B cell (primary cell): ENCODE measurements around the gene WWC1. TPM values are rescaled to one million over a fixed set of nuclear protein-coding genes. Genes with fewer than 3 reads are reported as not detected.

Experiments
- ATAC-seq: fragments of 200-7000 bp; cut with Tn5 transposase; one replicate; pipeline ENCODE4 v1.10.0; 2021; ENCODE audit warnings: low read depth, mild to moderate bottlenecking, moderate number of reproducible peaks, moderate library complexity
- CTCF ChIA-PET: fragments of 350-600 bp; sonication (Branson Sonifier 250); formaldehyde crosslinking; loops from one replicate; lab custom pipeline; 2021; ENCODE audit warnings: antibody characterized with exemption, inconsistent platforms; lab: Charles Lee
- POLR2A ChIA-PET: fragments of 350-600 bp; sonication (Branson Sonifier 250); formaldehyde crosslinking; loops from one replicate; lab custom pipeline; 2021; ENCODE audit warnings: antibody characterized with exemption; lab: Charles Lee
- DNase-seq: peaks from one replicate; pipeline ENCODE4 v3.0.0; 2013
- H2AFZ ChIP-seq: 2 replicates; pipeline ENCODE4 v1.6.1; 2012; ENCODE audit warnings: mild to moderate bottlenecking, low read depth, low read length; ENCODE audit not compliant: insufficient read depth, poor library complexity, severe bottlenecking
- H3K27ac ChIP-seq, 2 donors: 1 replicate in 1 of 2; 2 replicates in 1 of 2; pipeline ENCODE4 v1.5.1; 2012 to 2013; ENCODE audit warnings: low read length in 2 of 2, mild to moderate bottlenecking in 2 of 2, moderate library complexity in 1 of 2
- H3K27me3 ChIP-seq, 4 experiments: fragments of 200-600 bp in 1 of 4; sonication (generic) in 1 of 4; replicated peaks in 1 of 4; 1 replicate in 2 of 4; 2 replicates in 2 of 4; pipeline versions ENCODE4 v1.6.1 to v1.7.0; 2013 to 2016; ENCODE audit warnings: low read length in 3 of 4, mild to moderate bottlenecking in 2 of 4, mixed read lengths in 1 of 4, moderate library complexity in 1 of 4; ENCODE audit not compliant: insufficient read depth in 4 of 4, control insufficient read depth in 3 of 4; ENCODE audit errors: control extremely low read depth in 1 of 4
- H3K36me3 ChIP-seq, 2 experiments: replicated peaks in 1 of 2; 1 replicate in 1 of 2; 2 replicates in 1 of 2; pipeline versions ENCODE4 v1.6.1 to v1.7.1; 2013; ENCODE audit warnings: low read length in 1 of 2; ENCODE audit not compliant: insufficient read depth in 2 of 2, control insufficient read depth in 1 of 2; ENCODE audit errors: control extremely low read depth in 1 of 2, extremely low read depth in 1 of 2
- H3K4me1 ChIP-seq, 2 donors: fragments of 200-600 bp in 1 of 2; sonication (generic) in 1 of 2; 1 replicate in 1 of 2; 2 replicates in 1 of 2; pipeline versions ENCODE4 v1.5.1 to v1.6.1; 2013 to 2017; ENCODE audit warnings: low read length in 2 of 2; ENCODE audit not compliant: control insufficient read depth in 2 of 2, insufficient read depth in 2 of 2
- H3K4me2 ChIP-seq: replicated peaks from 2 replicates; pipeline ENCODE3; 2012; ENCODE audit warnings: mild to moderate bottlenecking, low read depth, low read length; ENCODE audit not compliant: poor library complexity, severe bottlenecking
- H3K4me3 ChIP-seq, 5 experiments: fragments of 200-600 bp in 1 of 5; sonication (generic) in 1 of 5; 1 replicate in 3 of 5; 2 replicates in 2 of 5; pipeline versions ENCODE4 v1.5.1 to v1.7.0; 2011 to 2016; ENCODE audit warnings: low read length in 4 of 5, mild to moderate bottlenecking in 4 of 5, low read depth in 2 of 5, control low read depth in 1 of 5, moderate library complexity in 1 of 5; ENCODE audit not compliant: insufficient read depth in 1 of 5; ENCODE audit errors: control extremely low read depth in 1 of 5, extremely low read depth in 1 of 5
- H3K79me2 ChIP-seq: fragments of 200-600 bp; sonication (generic); one replicate; pipeline ENCODE4 v1.6.0; 2016; ENCODE audit warnings: low read length; ENCODE audit not compliant: control insufficient read depth, insufficient read depth
- H3K9ac ChIP-seq: fragments of 200-600 bp; sonication (generic); 2 replicates; pipeline ENCODE4 v1.6.1; 2017; ENCODE audit warnings: mild to moderate bottlenecking, low read length, moderate library complexity
- H3K9me3 ChIP-seq, 3 donors: one replicate each; pipeline versions ENCODE4 v1.6.1 to v1.7.1; 2013; ENCODE audit warnings: low read length in 2 of 3; ENCODE audit not compliant: control insufficient read depth in 2 of 3, insufficient read depth in 1 of 3; ENCODE audit errors: control extremely low read depth in 1 of 3
- H4K20me1 ChIP-seq: 2 replicates; pipeline ENCODE4 v1.6.0; 2012; ENCODE audit warnings: mild to moderate bottlenecking, low read length; ENCODE audit not compliant: insufficient read depth, control insufficient read depth, poor library complexity, severe bottlenecking
- H3K27ac Mint-ChIP-seq: one replicate; pipeline ENCODE4 v1.8.0; 2021; ENCODE audit warnings: mixed read lengths
- H3K27me3 Mint-ChIP-seq: one replicate; pipeline ENCODE4 v1.8.0; 2021; ENCODE audit warnings: mixed read lengths
- H3K4me1 Mint-ChIP-seq: one replicate; pipeline ENCODE4 v1.8.0; 2021; ENCODE audit warnings: mixed read lengths
- H3K4me3 Mint-ChIP-seq: one replicate; pipeline ENCODE4 v1.8.0; 2021; ENCODE audit warnings: mixed read lengths
- H3K9me3 Mint-ChIP-seq: one replicate; pipeline ENCODE4 v1.8.0; 2022; ENCODE audit warnings: mixed read lengths; ENCODE audit not compliant: insufficient read depth
- CTCF ChIP-seq: fragments of 200-600 bp; IDR thresholded peaks from one replicate; pipeline ENCODE4 v1.8.0; 2022; ENCODE audit warnings: antibody characterized with exemption, mild to moderate bottlenecking
- EZH2 ChIP-seq: IDR thresholded peaks from 2 replicates; pipeline ENCODE4 v1.6.1; 2012; ENCODE audit warnings: borderline replicate concordance, low read depth, mild to moderate bottlenecking, moderate library complexity, low read length; ENCODE audit not compliant: insufficient read depth, poor library complexity, severe bottlenecking
- WGBS: methylation state at CpG from one replicate; pipeline ENCODE4 v1.1.5; 2013; ENCODE audit warnings: missing lambda C conversion rate; ENCODE audit not compliant: insufficient coverage; 5-methylcytosine and 5-hydroxymethylcytosine counted together
- intact Hi-C: fragments of 100-400 bp; cut with micrococcal nuclease; formaldehyde crosslinking; loops from one replicate; pipeline ENCODE4 v1.10.0; 2022
- polyA plus RNA-seq: library from polyadenylated mRNA; depleted of rRNA; stranded (reverse); fragments of >200 nt; gene quantifications from 2 replicates; pipeline ENCODE4 v1.2.3, GENCODE V29; 2012
- total RNA-seq, 2 donors: library from RNA; stranded (reverse); fragments of 120-200 nt in 1 of 2; gene quantifications; 1 replicate in 1 of 2; 2 replicates in 1 of 2; pipeline versions ENCODE4 v1.2.3 to v1.2.4, GENCODE V29; 2013 to 2022

WWC1 gene
- total and polyA plus RNA-seq, 2 donors (not counting 1 experiment from before 2014, with no cell fraction given), result 1.5 to 2.0 TPM

- no peak overlapping the region for H3K4me3 ChIP-seq
- Mint-ChIP-seq H3K4me1 (no peaks in the 10 kb centered on the region), H3K27me3 (no peaks in the 10 kb centered on the region), H3K27ac (no peak overlapping the region), H3K4me3 (no peak overlapping the region), H3K9me3 (no peaks in the 10 kb centered on the region)
- TF ChIP-seq EZH2, result no peak
- TF ChIP-seq CTCF, result no peak
- no peaks in the 10 kb centered on the region for H3K9me3 ChIP-seq
- WGBS, result 99% methylated on average over 4 of the region's 4 CpGs
- no peaks in the 10 kb centered on the region for H3K79me2 ChIP-seq
- intact Hi-C loops, result no loop called here
- H3K4me1 ChIP-seq, result no peaks in the 10 kb centered on the region
- ChIA-PET CTCF (no interaction called here), POLR2A (no interaction called here)
- H3K36me3 ChIP-seq, result no peaks in the 10 kb centered on the region
- H3K27ac ChIP-seq, result no peak overlapping the region
- H3K9ac ChIP-seq, result no peak overlapping the region
- H3K4me2 ChIP-seq, result no peak overlapping the region
- H3K27me3 ChIP-seq, result no peaks in the 10 kb centered on the region
- H2AFZ ChIP-seq, result no peak overlapping the region
- no peak for ATAC-seq
- no peaks in the 10 kb centered on the region for H4K20me1 ChIP-seq
- DNase-seq, result no peak
Measured at GRCh38 chr5:168447808-168448207, 156.4 kb downstream of the WWC1 start.

GRCh38 chr5:168449166-168449565 is 157.7 kb downstream of the WWC1 start:
- H3K9ac ChIP-seq, result no peak overlapping the region
- no peaks in the 10 kb centered on the region for H4K20me1 ChIP-seq
- no peak overlapping the region for H2AFZ ChIP-seq
- Mint-ChIP-seq H3K9me3 (no peaks in the 10 kb centered on the region), H3K27ac (no peak overlapping the region), H3K27me3 (no peaks in the 10 kb centered on the region), H3K4me1 (no peaks in the 10 kb centered on the region), H3K4me3 (no peak overlapping the region)
- no peaks in the 10 kb centered on the region for H3K79me2 ChIP-seq
- POLR2A ChIA-PET, result no interaction called here
- CTCF ChIA-PET, result no interaction called here
- no peak overlapping the region for H3K4me2 ChIP-seq
- TF ChIP-seq CTCF, result no peak
- no peak for TF ChIP-seq EZH2
- no peaks in the 10 kb centered on the region for H3K4me1 ChIP-seq
- H3K4me3 ChIP-seq, result no peak overlapping the region
- H3K36me3 ChIP-seq, result no peaks in the 10 kb centered on the region
- WGBS, result 100% methylated on average over 1 of the region's 2 CpGs
- ATAC-seq (no peak), DNase-seq (no peak)
- H3K27ac ChIP-seq, result no peak overlapping the region
- no peaks in the 10 kb centered on the region for H3K9me3 ChIP-seq
- H3K27me3 ChIP-seq, result no peaks in the 10 kb centered on the region
- intact Hi-C loops, result no loop called here
